Prostate gland (tissue), 2 donors: ENCODE measurements around the gene ZNF268. TPM values are rescaled to one million over a fixed set of nuclear protein-coding genes. Genes with fewer than 3 reads are reported as not detected.

Source experiments
- DNase-seq: peaks from one replicate; pipeline ENCODE4 v3.0.0-alpha.2; 2019; ENCODE audit warnings: low spot score
- H3K27ac ChIP-seq, 2 donors: fragments of 200-600 bp; sonication (generic); 2 replicates each; pipeline ENCODE4 v1.5.1; 2017 to 2019
- H3K27me3 ChIP-seq: fragments of 200-600 bp; sonication (generic); replicated peaks from 2 replicates; pipeline ENCODE4 v1.5.1; 2019; ENCODE audit not compliant: insufficient read depth
- H3K36me3 ChIP-seq, 2 donors: fragments of 200-600 bp; sonication (generic); 1 replicate in 1 of 2; 2 replicates in 1 of 2; pipeline versions ENCODE4 v1.5.1 to v1.8.1; 2017 to 2019
- H3K4me1 ChIP-seq: fragments of 200-600 bp; sonication (generic); replicated peaks from 2 replicates; pipeline ENCODE4 v1.5.1; 2019
- H3K4me3 ChIP-seq, 2 donors: fragments of 200-600 bp; sonication (generic); 2 replicates each; pipeline ENCODE4 v1.5.1; 2017 to 2019
- H3K9me3 ChIP-seq: fragments of 200-600 bp; sonication (generic); 2 replicates; pipeline ENCODE4 v1.5.1; 2017
- CTCF ChIP-seq, 4 experiments: fragments of 200-600 bp in 2 of 4; fragments of 450-650 bp in 2 of 4; sonication (generic) in 2 of 4; IDR thresholded peaks; 1 replicate in 3 of 4; 2 replicates in 1 of 4; pipeline ENCODE4 v1.5.1; 2016 to 2019; ENCODE audit warnings: antibody characterized with exemption in 4 of 4, mild to moderate bottlenecking in 2 of 4, moderate library complexity in 2 of 4
- POLR2A ChIP-seq: fragments of 450-650 bp; IDR thresholded peaks from one replicate; pipeline ENCODE4 v1.6.1; 2016; ENCODE audit warnings: antibody characterized with exemption, mild to moderate bottlenecking
- POLR2AphosphoS5 ChIP-seq: sonication (generic); formaldehyde crosslinking; IDR thresholded peaks from one replicate; pipeline ENCODE4 v1.6.1; 2017; ENCODE audit warnings: antibody characterized with exemption
- WGBS: methylation state at CpG from one replicate; pipeline ENCODE4 v1.1.5; 2018; 5-methylcytosine and 5-hydroxymethylcytosine counted together
- intact Hi-C: fragments of 100-400 bp; cut with DNase I; formaldehyde crosslinking; loops from one replicate; pipeline ENCODE4 v1.14.2; 2022
- total RNA-seq, 2 donors: library from RNA; depleted of rRNA; stranded (reverse); fragments of >200 nt; gene quantifications; one replicate each; pipeline ENCODE4 v1.1.0, GENCODE V29; 2016

ZNF268 gene
- total RNA-seq, 2 donors from 2014 or later = 22.6 to 33.2 TPM

- no peaks in the 10 kb centered on the region for H3K9me3 ChIP-seq
- TF ChIP-seq POLR2AphosphoS5 = no peak
- TF ChIP-seq CTCF (IDR thresholded peaks at IDR 0.05) = no peak
- TF ChIP-seq POLR2A = no peak
- no peak for DNase-seq
These were observed 40.9 kb downstream of the ZNF268 start for GRCh38 chr12:133222211-133222610.

GRCh38 chr12:133225527-133225926, 44.2 kb downstream of the ZNF268 start:
- H3K27me3 ChIP-seq = no peaks in the 10 kb centered on the region
- H3K9me3 ChIP-seq = no peaks in the 10 kb centered on the region
- TF ChIP-seq POLR2A = no peak
- no peak for TF ChIP-seq CTCF (IDR thresholded peaks at IDR 0.05)
- TF ChIP-seq POLR2AphosphoS5 = no peak
- H3K4me1 ChIP-seq = no peaks in the 10 kb centered on the region
- DNase-seq = no peak
- intact Hi-C loops = no loop called here
- no peak overlapping the region for H3K27ac ChIP-seq
- H3K4me3 ChIP-seq = no peak overlapping the region
- WGBS = 86% methylated on average over 4 of the region's 4 CpGs
- no peaks in the 10 kb centered on the region for H3K36me3 ChIP-seq

More at GRCh38 chr12:133222211-133222610, 40.9 kb downstream of the ZNF268 start:
- Histone ChIP-seq H3K27me3 (no peaks in the 10 kb centered on the region), H3K36me3 (no peaks in the 10 kb centered on the region), H3K4me1 (no peaks in the 10 kb centered on the region), H3K4me3 (no peak overlapping the region), H3K27ac (no peak overlapping the region)
- WGBS = 84% methylated on average over 10 of the region's 10 CpGs
- intact Hi-C loops = no loop called here

- Histone ChIP-seq H3K9me3 (no peaks in the 10 kb centered on the region), H3K36me3 (no peaks in the 10 kb centered on the region), H3K4me3 (no peak overlapping the region), H3K27ac (no peak overlapping the region), H3K4me1 (no peaks in the 10 kb centered on the region), H3K27me3 (no peaks in the 10 kb centered on the region)
- intact Hi-C loops = no loop called here
- no peak for TF ChIP-seq POLR2AphosphoS5
- no peak for TF ChIP-seq POLR2A
- TF ChIP-seq CTCF (IDR thresholded peaks at IDR 0.05) = no peak
- 87% methylated on average over 8 of the region's 8 CpGs for WGBS
- DNase-seq = no peak
These were observed 45.4 kb downstream of the ZNF268 start for GRCh38 chr12:133226690-133227089.

- no peak for DNase-seq
- no peak for TF ChIP-seq CTCF (IDR thresholded peaks at IDR 0.05)
- no peak for TF ChIP-seq POLR2AphosphoS5
- TF ChIP-seq POLR2A = no peak
- intact Hi-C loops = no loop called here
- H3K4me3 ChIP-seq = no peak overlapping the region
- no peaks in the 10 kb centered on the region for H3K36me3 ChIP-seq
- 79% methylated on average over 7 of the region's 7 CpGs for WGBS
- H3K27me3 ChIP-seq = no peaks in the 10 kb centered on the region
- no peak overlapping the region for H3K27ac ChIP-seq
- no peaks in the 10 kb centered on the region for H3K9me3 ChIP-seq
- H3K4me1 ChIP-seq = no peaks in the 10 kb centered on the region
These were observed 46.1 kb downstream of the ZNF268 start for GRCh38 chr12:133227281-133227852.

GRCh38 chr12:133231001-133231400, 49.7 kb downstream of the ZNF268 start:
- DNase-seq = no peak
- Histone ChIP-seq H3K27ac (no peak overlapping the region), H3K4me1 (no peaks in the 10 kb centered on the region), H3K9me3 (no peaks in the 10 kb centered on the region), H3K4me3 (no peak overlapping the region), H3K36me3 (no peaks in the 10 kb centered on the region), H3K27me3 (no peaks in the 10 kb centered on the region)
- intact Hi-C loops = no loop called here
- 84% methylated on average over 3 of the region's 3 CpGs for WGBS
- TF ChIP-seq POLR2A (no peak), CTCF (IDR thresholded peaks at IDR 0.05) (no peak), POLR2AphosphoS5 (no peak)
